Hippocampal formation (tissue), 2 donors: ENCODE results near the gene PPP1R14D.

Source experiments
- DNase-seq, 2 donors: peaks; one replicate each; lab custom pipeline; 2025; lab: John Stamatoyannopoulos, UW

Gene PPP1R14D

GRCh38 chr15:40852529-40852928, 24.0 kb upstream of the PPP1R14D start:
- DNase-seq = no peak

- no peak for DNase-seq
These were observed 22.1 kb upstream of the PPP1R14D start for GRCh38 chr15:40850576-40851112.

DNA sequence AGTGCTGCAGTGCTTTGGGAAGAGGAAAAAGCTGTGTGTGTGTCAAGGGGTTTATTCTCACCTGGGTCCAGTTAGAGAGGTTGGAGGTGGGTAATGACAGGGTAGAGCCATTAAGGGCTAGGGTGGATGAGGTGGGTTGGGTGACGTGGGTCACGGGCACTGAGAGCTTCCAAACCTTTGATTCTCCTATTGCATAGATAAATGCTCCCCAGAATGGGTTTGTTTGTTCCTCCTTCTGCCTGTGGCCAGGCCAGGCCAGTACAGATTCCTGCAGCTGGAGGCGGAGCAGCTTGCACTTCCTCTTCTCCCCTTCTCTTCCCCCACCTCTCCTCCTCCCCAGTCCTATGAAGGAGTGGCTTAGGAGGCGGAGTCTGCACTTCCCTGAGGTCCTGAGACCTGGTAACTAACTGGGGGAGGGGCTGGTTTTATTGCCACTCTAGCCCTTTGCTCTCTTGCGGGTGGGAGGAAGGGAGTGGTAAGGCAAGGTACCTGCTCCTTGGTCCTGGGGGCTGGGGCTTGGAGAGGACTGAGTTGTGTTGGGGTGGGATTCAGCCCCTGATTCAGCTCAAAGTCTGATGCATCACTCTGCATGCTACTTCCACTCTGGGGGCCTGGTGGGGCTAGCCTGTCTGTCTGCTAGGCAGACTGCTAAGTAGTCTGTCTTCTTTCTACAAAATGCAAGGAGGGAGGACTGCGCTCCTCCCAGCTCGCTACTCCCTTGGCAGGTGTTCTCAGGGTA, 18.9 kb upstream of the PPP1R14D start:
- peak in 1 of 2 donors; percentile 30 for DNase-seq

- no peak for DNase-seq
These were observed 18.3 kb upstream of the PPP1R14D start for GRCh38 chr15:40846841-40847222.

- DNase-seq = no peak
These were observed 17.2 kb upstream of the PPP1R14D start for GRCh38 chr15:40845511-40846284.

GRCh38 chr15:40845036-40845435, 16.5 kb upstream of the PPP1R14D start:
- DNase-seq = no peak

GRCh38 chr15:40844696-40845030, 16.2 kb upstream of the PPP1R14D start:
- no peak for DNase-seq

DNA sequence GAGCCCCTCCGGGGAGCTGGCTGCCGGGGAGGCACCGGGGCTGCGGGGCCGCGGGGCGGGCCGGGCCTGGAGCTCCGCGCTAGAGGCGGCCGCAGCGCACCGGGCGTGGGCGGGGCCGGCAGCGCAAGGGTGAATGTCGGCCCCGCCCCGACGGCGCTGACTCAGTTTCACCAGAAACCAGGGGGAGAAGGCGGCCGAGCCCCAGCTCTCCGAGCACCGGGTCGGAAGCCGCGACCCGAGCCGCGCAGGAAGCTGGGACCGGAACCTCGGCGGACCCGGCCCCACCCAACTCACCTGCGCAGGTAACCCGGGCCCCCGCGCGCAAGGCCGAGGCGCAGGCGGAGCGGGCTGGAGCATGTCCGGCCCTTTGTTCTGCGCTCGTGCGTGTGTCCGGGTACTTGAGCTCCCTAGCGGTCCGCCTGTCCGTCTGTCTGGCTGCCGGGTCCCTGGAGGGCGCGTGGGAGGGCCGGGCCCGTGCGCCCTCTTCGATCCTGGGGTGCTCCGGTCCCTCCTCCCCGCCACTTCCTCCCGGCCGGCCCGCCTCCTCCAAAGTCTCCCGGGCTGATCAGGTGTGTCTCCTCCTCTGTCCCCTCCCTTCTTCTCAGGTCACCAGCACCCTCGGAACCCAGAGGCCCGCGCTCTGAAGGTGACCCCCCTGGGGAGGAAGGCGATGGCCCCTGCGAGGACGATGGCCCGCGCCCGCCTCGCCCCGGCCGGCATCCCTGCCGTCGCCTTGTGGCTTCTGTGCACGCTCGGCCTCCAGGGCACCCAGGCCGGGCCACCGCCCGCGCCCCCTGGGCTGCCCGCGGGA, 15.6 kb upstream of the PPP1R14D start, which contains the start of gene SPINT1:
TSS of gene SPINT1 (plus strand) at position 164 of the 811 bp plus-strand sequence. CDS start at position 671, 507 bp downstream.
- DNase-seq = no peak

DNA sequence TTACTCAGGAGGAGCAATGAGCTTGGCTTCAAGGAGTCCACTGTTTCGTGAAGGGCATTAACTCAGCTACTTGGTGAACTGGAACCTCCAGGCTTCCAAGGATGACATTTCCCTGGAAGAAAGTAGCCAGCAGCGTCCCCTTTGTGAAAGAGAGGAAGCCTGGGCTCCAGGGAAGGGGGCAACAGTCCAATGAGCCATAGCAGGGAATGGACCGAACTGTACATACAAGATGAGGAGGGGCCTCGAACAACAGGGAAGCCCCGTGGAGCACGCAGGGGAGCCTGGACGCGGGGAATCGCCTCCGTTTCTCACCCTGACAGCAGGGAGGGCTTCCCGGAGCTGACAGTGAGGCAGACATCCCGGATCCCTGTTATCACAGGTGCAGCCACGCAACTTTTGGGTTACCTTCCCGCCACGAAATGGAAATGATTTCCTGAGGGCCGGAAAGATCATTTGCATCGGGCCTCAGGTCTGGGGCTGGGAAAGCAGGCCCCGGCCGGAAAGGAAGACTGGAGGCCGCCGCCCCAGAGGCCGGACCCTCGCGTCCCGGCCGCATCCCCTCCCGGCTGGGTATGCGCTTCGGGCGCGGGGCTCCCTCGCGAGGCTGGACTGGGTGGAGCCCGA, 14.9 kb upstream of the PPP1R14D start:
- no peak for DNase-seq

- no peak for DNase-seq
These were observed 13.2 kb upstream of the PPP1R14D start for GRCh38 chr15:40841741-40842140.

GRCh38 chr15:40838756-40839155, 10.2 kb upstream of the PPP1R14D start:
- DNase-seq = no peak

GRCh38 chr15:40836020-40836419, 7.5 kb upstream of the PPP1R14D start:
- no peak for DNase-seq

DNA sequence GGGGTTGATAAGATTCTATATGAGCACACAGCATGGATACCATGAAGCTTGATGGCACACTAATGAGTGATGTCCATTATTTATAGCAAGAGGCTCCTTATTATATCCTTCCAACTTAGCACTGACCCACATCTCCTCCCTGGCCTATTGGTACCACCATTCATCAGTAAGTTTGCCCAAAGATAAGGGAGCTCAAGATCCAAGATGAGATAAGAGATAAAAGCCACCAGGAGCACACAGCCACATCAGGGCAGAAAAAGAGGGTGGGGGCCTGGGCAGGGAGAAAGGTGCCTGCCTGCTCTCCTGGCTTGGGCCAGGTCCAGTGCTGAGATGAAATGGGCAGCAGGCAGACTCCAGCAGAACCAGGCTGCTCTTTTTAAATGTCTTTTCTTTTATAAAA, 4.4 kb upstream of the PPP1R14D start:
- no peak for DNase-seq

- no peak for DNase-seq
These were observed 3.4 kb upstream of the PPP1R14D start for GRCh38 chr15:40831861-40832260.

- no peak for DNase-seq
These were observed 2.4 kb upstream of the PPP1R14D start for GRCh38 chr15:40830884-40831283.

DNA sequence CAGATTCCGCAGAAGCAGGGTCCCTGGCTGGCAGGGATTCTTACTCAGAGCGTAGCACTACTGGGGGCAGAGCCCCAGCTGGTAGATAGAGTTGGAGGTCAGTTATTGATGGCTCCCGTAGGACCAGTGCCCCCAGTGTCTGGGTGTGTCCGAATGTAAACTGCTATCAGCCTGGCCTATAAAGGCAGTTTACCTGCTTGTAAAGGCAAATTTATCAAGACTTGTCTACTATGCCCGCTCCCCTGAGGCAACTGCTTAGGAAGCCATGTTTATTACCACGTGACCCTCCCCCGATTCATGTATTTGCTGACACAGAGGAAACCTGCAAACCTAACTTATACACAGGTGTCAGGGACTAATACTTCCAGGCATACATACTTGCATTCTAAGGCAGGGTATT, 607 bp upstream of the PPP1R14D start:
- no peak for DNase-seq

DNA sequence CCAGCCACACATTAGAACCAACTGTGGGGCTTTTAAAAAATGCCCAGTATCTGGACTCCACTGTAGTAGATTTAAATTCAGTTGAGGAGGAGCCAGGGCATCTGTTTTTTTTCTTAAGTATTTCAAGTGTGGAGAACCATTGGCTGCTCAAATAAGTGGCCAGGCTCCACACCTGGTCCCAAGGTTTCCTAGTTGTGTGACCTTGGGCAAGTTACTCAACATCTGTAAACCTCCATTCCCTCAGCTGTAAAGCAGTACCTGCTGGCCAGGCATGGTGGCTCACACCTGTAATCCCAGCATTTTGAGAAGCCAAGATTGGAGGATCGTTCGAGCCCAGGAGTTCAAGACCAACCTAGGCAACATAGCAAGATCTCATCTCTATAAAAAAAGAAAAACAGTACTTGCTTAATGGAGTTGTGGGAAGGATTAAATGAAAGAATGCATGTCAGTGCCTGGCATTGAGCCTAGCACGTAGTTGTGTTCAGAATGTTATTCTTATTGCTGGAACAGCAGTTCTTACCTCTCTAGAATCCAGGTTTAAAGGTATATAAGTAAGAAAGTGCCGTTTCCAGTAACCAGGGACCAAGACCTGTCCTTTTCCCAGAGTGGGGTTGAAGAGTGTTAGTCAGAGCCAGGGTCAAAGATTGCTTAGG, 2.0 kb downstream of the PPP1R14D start:
- no peak for DNase-seq

DNA sequence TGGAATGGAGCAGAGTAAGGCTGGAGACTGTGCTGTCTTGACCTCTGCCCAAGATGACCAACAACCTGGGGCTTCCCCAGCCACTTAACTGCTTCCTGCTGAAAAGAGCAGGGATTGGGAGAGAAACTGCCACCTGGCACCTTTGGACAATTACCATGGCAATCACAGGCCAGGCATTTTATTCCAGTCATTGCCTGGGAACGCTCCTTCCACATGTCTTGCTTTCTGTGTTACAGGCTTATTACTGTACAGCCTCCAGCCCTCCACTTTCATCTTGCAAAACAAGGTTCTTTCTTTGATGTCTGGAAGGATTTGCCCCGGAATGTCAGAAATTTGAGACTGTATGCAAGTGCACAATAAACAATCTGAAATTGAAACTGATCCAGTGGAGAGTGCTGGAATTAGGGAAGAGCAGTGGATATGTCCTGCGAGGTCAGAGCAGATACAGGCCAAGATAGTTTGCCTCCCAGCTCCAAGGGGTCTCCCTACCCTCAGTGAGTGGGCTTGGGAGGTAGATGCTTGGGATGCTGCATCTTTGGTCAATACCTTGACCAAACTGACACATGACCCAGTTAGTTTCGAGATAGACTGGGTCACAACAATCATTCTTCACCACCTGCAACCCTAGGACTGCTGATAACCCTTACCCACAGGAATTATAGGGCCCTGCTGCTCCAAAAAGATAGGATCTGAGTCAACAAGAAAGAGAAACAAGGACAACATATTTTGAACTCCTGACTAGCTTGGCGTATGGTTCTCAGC, 2.7 kb downstream of the PPP1R14D start:
- no peak for DNase-seq

- no peak for DNase-seq
These were observed 4.8 kb downstream of the PPP1R14D start for GRCh38 chr15:40823572-40824343.

- no peak for DNase-seq
These were observed 7.3 kb downstream of the PPP1R14D start for GRCh38 chr15:40821195-40821594.
